GM21367 (cell line): Measurements from ENCODE around the gene IGSF21.

Experiments used
- ATAC-seq: cut with Tn5 transposase; IDR thresholded peaks from one replicate; pipeline ENCODE4 v1.9.1; 2021; ENCODE audit not compliant: unreplicated experiment

Gene IGSF21

DNA sequence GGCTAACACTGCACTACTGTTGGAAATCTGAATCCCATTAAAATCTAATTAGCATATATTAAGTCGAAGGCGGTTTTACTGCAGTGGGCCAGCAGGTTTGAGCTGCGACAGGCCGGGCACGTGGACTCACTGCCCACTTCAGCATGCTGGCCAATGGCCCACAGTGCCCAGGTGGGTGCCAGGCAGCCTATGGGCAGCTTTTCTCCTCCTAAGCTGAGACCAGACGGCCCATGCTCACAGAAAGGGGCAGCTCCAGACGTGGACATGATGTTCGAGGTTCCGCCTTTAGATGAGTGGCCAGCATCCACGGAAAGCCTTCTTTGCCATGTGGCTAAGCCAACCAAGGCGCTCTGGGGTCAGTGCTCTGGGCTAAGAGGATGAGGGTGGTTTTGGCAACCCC is 283.4 kb downstream of the IGSF21 start:
- no peak for ATAC-seq

DNA sequence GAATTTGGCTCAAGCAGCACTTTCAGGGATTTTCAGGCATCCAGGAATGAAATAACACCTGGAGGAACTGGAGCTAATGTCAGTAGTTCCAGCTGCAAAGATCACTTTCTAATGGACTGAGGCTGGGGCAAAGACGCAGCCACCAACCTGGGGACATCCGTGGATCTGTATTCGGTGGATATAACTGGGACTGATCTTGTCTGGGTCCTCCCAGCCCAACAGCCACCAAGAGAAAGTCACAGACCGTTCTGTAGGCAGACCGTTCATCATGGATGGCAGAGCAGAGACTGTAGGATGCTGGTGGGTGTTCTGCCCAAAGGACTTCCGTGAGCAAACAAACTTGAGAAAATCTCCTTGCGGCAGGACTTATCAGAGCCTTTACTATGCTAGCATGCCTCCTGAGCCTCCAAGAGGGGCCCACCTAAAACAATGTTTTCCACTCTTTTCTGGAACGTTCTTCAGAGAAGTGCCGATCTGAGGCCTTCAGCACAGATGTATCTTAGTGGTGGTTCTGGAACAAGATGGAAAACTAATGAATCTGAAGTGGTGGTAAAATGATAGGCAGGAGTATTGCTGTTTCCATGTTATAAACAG is 287.1 kb downstream of the IGSF21 start:
- ATAC-seq: no peak

DNA sequence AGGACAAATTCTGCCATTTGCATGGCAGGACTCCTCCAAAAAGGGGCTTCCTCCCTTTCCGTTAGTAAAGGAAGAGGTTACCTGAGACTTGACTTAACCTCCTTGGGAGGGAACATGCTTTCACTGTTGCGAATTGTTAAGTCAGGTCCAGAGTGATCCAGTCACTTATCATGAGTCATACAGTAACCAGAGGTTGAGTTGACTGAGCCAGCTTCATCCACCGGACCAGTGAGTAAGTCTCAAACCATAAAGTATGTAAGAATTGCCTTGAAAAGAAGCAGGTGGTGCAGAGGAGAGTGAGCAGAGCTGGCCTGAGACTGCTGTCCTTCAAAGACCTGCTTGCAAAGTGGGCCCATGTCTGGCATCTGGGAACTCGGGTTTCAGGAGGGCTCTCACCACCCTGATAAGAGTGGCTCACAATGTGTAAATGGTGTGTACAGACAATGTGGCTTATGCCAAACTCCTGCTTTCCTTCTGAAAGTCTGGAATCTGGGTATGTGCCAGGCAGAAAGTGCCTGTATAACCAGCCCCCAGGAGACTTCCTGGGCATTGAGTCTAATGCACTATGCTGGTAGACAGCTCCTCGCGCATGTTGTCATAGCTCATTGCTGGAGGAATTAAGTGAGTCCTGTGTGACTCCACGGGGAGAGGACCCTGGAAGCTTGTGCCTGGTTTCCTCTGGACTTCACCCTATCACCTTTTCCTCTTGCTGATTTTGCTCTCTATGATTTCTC is 288.8 kb downstream of the IGSF21 start:
- no peak for ATAC-seq

DNA sequence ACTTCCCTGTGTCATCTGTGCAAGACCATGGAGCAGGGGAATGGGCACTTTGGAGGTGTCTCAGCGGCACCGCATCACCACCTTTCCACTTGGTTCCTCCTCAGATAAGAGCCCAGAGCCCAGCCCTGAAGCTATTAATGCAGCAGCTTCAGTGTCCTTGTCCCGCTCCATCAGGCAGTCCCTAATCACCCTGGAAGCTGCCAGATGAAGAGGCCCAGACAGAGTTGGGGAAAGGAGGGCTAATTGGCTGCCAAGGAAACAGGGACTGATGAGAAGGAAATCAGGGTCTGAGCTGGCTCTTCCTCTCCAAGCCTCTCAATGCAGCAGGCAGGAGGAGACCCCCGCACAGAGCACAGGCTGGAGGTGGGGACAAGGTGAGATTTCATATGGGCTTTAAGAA is 290.0 kb downstream of the IGSF21 start:
- ATAC-seq: no peak

DNA sequence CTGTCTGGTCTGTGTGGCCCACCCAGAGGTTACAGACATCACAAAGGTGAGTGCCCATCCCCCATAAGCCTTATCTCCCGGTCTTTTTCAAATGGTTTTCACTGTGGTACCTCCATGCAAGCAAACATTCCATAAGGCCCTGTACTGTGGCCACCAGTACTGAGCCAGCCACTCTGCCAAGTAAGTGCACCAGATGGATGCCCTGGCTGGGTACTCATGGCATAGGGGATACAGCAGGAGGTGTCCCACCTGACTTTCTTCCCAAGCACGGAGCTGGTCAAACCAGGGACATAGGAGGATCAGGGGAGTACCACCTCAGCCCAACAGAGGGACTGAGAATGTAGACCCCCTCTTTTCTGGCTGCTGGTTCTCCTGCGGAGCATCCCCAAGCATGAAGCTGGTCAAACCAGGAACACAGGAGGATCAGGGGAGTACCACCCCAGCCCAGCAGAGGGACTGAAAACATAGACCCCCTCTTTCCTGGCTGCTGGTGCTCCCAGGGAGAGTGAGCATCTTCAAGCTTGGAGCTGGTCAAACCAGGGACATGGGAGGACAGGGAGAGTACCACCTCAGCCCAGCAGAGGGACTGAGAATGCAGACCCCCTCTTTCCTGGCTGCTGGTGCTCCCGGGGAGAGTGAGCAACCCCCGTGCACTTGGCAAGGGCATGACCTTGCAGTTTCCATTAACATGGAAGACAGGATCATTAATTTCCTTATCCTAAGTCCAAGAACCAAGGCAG is 291.4 kb downstream of the IGSF21 start:
- ATAC-seq: no peak

DNA sequence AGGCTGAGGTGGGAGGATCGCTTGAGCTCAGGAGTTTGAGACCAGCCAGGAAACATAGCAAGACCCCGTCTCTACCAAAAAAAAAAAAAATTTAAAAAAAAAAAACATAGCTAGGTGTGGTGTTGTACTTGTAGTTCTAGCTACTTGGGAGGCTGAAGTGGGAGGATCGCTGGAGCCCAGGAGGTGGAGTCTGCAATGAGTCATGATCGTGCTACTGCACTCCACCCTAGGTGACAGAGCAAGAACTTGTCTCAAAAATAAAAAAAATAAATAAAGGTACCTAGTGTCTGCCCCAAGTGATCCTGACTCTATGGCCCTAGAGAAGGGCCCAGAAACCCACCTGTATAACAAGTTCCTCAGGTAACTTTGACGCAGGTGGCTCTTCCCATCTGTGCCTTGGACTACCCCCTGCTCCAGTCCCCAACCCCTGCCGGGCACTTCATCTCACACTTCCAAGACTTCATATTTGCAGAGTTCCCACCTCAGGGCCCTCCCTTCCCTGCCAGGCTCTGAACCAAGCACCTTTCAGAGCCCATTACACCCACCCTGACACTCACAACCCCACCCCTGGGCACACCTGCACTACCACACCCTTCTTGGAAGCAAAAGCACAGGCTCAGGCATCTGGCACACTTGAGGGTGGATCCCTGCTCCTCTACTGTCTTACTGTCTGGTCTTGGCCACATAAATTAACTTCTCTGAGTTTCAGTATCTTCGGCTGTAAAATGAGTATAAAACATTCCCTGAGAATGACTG is 292.9 kb downstream of the IGSF21 start:
- ATAC-seq: no peak

DNA sequence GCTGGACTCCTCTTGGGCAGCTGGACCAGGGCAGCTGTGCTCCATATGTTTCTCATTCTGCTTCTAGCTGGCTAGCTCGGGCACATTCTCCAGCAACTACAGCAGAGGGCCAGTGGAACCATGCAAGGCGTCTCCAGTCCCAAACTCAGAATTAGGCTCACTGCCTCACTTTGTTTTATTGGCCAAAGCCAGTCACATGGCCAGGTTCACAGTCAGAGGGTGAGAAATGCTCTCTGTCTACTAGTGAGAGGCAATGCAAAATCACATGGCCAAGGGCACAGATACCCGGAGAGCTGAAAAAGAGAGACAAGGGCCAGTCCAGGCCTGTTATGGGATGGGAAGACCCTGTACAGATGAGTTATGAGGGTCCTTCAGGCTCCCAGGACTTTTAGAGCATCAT is 294.3 kb downstream of the IGSF21 start:
- no peak for ATAC-seq

DNA sequence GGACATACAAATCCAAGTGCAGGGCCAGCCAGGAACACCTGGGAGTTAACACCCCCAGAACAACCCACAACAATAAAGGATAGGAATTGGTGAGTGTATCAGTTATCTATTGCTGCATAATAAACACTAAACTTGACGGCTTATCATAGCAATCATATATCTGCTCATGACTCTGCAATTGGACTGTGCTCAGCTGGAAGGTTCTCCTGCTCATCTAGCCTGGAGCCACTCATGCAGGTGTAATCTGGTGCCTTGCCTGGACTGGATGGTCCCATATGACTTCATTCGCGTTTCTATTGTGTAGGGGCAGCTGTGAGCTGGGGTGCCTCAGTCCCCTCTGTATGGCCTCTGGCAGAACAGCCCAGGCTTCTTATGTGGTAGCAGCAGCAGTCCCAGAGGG is 296.9 kb downstream of the IGSF21 start:
- no peak for ATAC-seq

DNA sequence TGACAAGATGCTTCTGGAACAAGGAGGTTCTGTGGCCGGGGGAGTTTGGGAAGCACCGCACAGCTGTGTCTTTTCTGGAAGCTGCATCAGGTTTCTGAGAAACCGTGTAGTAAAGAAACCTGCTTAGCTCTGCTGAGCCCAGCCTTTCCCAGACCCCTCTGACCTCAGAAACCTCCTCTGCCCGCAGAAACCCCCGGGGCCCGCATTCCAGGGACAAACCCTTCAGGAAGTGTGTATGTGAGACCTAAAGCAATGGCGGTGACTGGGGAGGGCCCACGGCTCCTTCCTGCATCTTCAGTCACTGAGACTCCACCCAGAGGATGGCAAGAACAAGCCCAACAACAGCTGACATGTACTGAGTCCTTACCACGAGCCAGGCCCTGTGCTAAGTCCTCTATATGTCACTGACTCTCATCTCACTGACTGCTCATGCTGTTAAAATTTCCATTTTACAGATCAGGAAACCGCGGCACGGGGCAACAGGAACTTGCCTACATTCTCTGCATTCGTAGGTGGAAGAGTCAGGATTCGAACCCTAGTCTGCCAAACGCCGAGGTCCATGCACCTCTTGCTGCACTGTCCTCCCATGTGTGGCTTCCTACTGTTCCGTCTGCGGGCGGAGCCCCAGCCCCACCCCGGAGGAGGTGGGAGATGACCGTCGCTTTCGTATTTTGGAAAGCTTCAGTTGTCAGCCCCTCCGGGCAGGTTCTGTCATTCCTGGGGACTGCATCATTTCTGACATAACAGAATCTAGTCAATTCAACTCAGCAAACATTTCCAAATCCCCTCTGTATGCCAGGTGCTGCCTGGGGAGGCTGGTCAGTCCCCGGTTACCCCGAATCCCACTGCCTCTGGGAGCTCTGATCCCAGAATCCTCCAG is 299.8 kb downstream of the IGSF21 start:
- no peak for ATAC-seq

DNA sequence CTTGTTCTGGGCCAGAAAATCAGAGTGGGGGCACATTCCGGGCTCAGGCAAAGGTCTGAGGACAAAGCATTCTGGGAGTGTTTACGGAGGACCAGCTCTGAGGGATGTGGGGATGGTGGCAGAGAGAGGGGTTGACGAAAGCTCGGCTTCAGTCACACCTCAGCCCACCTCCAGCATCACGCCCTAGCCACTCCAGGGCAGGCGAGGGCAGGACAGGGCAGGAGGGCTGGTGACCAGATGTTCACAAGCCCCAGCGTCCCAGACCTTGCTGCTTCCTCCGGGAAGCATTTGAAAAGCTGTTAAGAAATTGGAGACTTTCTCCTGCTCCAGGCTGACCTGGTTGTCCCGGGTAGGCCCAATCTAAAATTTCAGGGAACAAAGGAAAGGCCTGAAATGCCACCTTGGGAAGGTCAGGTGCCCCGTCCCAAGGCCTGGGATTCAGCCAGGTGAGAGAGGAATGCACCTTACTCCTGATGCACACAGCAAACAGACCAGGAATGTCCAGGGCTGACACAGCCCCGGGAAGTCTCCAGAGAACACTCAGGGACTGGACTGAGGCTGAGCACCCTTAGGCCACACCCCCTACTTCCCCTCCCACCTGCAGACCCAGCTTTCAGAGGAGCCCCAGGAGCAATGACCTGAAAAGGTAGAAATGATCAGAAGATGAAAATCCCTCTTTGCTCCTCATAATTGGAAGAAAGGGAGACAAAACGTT is 301.2 kb downstream of the IGSF21 start:
- ATAC-seq: no peak

DNA sequence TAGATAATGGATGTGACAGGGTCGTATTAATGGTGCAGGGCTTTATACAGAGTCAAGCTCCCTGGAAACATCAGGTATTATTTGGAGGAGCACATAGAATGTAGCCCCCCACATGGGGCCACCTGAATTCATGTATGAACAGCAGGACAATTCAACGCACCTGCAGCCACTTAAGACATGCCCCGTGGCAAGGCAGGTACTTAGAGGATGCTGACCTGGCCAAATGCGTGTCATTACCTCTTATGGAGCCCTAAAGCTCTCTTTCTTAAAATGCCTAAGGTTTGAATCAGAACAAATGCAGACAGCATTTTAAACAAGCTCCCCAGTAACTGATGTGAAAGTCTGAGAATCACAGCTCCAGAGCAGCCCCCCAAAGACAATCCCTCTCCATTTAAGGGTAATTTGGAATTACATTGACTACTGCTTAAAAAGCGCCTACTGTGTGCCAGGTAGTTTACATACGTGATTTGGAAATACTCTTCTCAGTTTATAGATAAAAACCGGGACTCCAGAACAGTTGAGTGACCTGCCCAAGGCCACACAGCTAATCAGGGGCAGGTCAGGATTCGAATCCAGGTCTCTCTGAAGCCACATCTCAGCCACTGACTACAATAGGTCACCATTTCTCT is 302.1 kb downstream of the IGSF21 start:
- no peak for ATAC-seq

DNA sequence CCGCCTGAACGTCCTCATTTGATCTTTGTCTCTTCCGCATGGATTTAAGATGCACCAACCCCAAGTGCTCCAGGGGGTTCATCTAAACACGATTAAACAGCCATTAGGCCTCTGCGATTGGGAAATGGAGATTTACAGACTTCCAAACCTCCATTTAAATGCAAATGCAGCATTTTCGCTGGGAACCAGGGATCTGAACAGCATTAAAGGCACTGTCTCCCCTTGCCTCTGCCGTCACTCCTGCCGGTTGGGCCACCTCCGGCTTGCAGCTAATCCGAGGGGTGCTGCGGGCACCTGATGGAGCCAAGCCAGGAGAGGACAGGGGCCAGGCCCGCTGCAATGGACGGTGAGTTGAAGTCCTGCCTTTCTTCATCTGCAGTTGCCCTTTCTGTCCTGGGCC is 302.8 kb downstream of the IGSF21 start:
- ATAC-seq: no peak

DNA sequence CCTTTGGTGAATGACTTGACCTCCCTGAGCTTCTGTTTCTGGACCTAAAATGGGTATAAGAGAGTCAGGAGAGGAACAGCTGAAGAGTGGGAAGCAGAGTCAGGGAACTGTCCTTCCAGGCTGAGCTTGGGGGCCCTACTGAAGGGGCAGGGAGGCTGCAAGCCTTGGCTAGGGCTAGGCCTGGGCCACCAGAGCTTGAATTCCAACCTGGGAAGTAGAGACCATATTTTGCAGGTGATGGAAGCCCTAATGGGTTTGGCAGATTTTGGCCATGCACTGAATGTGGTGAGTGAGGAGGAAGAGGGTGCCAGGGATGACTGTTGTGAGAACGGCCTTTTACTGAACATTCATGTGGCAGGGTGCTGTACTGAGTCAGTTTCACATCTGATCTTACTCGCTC is 303.7 kb downstream of the IGSF21 start:
- ATAC-seq: no peak

DNA sequence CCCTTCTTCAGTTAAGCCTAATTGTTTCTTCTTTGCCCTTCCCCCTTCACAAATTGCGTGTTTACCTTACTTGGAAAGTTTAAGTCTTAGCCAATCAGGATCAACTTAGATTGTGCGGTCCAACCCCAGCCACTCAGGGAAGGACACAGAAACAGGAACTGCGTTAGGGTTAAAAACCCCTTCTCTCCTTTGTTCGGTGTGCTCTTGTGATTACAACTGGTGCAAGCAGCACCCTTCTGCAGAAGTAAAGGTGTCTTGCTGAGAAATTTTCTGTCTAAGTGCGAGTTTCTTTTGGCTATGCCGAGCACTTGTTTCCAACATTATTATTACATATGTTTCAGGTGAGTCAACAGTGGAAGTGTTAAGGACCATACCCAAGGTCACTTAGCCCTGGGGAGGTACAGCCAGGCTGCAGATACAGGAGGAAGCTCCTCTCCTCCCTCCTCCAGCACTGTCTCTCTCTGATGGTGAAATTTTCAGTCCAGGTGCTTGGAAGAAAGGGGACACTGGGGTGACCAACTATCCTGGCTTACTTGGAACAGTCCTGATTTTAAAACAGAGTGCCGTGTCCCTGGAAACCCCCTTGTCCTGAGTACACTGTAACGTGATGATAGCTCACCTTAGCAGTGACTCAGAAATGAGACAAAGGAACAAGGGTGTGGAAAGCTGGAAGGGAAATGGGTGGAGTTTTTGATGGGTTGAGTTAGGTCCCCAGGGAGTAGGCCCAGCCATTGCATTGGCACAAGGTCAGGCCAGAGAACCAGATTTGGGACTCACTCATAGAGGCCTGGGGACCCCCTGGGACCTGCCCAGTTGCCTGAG is 304.4 kb downstream of the IGSF21 start:
- no peak for ATAC-seq

DNA sequence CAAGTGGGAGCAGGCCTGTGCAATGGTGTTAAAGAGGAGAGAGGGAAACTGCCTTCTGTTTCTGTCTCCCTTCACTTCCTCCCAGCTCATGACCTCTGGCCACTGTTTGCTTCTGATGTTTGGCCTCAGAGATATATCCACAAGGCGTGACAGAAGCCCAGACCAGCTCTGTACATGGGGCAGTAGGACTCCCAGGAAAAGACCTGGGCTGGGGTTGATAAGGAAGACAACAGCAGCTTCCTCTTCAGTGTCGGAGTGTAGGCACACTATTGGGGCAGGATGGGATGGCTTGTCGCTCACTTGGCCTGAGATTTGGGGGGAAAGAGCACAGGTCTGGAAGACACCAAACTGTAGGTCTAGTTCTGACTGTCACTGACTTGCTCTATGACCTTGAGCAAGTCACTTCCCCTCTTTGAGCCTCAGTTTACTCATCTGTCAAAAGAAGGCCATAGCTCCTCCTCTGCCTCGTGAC is 305.3 kb downstream of the IGSF21 start:
- ATAC-seq: no peak

DNA sequence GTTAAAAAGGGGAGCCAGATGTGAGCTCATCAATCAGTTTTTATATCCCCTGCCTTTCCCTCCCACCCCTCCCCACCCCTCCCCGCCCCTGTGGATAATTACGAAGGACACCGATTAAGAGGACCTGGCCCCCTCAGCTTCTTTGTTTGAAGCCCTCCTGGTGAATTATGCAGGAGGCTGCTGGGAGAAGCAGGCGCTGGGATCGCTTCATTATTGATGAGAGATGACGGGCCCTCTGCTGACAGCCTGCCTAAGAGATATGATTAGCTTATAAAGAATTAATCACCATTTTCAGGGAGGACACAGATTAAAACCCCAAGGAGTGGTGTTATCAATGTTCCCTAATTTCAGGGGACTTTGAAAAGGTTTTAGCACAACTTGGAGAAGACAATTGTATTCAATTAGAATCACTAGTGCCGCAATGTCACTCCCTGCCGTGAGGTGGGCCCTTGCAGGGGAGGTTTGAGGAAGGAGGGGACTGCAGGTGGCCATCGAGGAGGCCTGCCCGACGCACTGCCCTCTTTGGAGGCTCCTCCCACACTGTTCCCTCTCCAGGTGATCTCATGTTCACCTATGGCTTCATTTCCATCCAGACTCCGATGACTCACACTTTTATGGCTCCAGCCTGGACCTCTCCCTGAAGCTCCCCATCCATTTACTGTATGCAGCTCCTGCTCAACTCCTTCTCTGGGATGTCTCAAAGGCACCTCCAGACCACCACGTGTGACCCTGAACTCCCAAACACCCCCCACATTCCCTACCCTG is 306.1 kb downstream of the IGSF21 start:
- ATAC-seq: no peak

DNA sequence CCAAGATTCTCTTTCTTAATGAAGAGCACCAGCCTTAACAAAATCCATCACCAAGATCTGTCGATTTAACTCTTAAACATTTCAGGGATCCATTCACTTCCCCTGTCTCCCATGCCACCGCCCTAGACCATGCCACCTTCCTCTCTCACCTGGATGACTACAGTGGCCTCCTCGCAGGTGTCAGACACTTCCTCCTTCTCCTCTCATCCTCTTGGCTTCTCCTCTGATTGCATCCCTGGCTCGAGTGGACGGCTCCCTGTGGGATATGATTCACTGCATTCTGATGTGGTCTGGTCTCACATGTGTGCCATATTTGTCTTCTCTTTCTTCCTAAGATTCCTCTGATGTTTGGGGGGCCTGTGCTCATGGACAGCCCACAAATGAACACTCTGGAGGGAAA is 306.7 kb downstream of the IGSF21 start:
- ATAC-seq: no peak
